SK-N-SH (cell line): Measurements from ENCODE around the gene FZD4.

ENCODE experiments used
- EP300 ChIP-seq, 2 experiments: IDR thresholded peaks; 2 replicates each; pipeline versions ENCODE4 v1.4.0 to v1.6.1; 2012; ENCODE audit warnings: borderline replicate concordance in 1 of 2, low read depth in 1 of 2, low read length in 1 of 2
- EZH2phosphoT487 ChIP-seq: fragments of 200-600 bp; sonication (generic); IDR thresholded peaks from 2 replicates; pipeline ENCODE4 v1.6.1; 2017; ENCODE audit warnings: low read depth, mixed run types, mild to moderate bottlenecking, antibody characterized with exemption, moderate library complexity, borderline replicate concordance
- GABPA ChIP-seq: IDR thresholded peaks from 2 replicates; pipeline ENCODE4 v1.4.0; 2012; ENCODE audit warnings: low read depth, mild to moderate bottlenecking
- MXI1 ChIP-seq: IDR thresholded peaks from 2 replicates; pipeline ENCODE4 v1.6.1; 2012; ENCODE audit warnings: mild to moderate bottlenecking, low read depth, low read length, improper control_type of control experiment
- NFIC ChIP-seq: IDR thresholded peaks from 2 replicates; pipeline ENCODE4 v1.4.0; 2012; ENCODE audit warnings: borderline replicate concordance
- POLR2AphosphoS5 ChIP-seq: IDR thresholded peaks from 2 replicates; pipeline ENCODE4 v1.6.1; 2012; ENCODE audit warnings: low read depth, low read length
- YY1 ChIP-seq: IDR thresholded peaks from 2 replicates; pipeline ENCODE4 v1.4.0; 2012; ENCODE audit warnings: low read depth, mild to moderate bottlenecking
- TF ChIP-seq, protein P1 (sequence below): fragments of 200-600 bp; sonication (generic); IDR thresholded peaks from 2 replicates; pipeline ENCODE4 v1.6.1; 2017; ENCODE audit warnings: antibody characterized with exemption, mild to moderate bottlenecking, moderate library complexity
- TF ChIP-seq, protein P2 (sequence below): fragments of 150-350 bp; IDR thresholded peaks from 2 replicates; pipeline ENCODE4 v1.6.1; 2017; ENCODE audit warnings: antibody characterized with exemption, low read length, low read depth, borderline replicate concordance
- TF ChIP-seq, protein P3 (sequence below): IDR thresholded peaks from 2 replicates; pipeline ENCODE4 v1.4.0; 2012; ENCODE audit warnings: low read depth, borderline replicate concordance
- TF ChIP-seq, protein P4 (sequence below): IDR thresholded peaks from 2 replicates; pipeline ENCODE4 v1.4.0; 2012; ENCODE audit warnings: low read depth

DNA sequence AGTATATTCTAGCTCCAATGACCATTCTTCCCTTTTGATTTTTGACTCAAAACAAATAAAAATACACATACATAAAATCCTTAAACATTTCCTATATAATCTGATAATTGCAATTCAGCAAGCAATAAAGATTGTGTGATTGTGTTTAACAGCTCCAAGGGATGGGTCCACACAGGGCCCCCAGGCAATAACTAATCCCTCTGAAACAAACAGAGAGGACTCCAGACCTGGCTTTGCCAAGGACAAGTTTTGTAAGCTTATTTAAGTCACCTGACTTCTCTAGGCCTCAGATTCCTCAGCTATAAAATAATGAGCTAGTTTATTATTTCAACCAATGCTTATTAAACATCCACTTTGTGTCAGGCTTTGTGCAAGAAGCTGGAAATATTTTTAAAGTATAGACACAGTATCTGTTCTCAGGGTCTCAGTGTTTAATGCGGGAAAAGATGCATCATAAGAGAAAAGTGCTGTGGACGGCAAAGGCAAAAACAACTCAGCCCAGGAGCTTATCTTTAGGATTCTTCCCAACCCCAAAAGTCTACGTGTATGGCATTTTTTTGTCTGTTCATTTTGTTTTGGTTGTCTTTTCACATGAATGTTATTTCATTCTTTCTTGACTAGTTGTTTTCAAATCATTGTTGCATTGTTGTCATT is 20.1 kb downstream of the FZD4 start:
- TF ChIP-seq POLR2AphosphoS5, result no peak
- TF ChIP-seq YY1, result no peak
- TF ChIP-seq, protein P1, sequence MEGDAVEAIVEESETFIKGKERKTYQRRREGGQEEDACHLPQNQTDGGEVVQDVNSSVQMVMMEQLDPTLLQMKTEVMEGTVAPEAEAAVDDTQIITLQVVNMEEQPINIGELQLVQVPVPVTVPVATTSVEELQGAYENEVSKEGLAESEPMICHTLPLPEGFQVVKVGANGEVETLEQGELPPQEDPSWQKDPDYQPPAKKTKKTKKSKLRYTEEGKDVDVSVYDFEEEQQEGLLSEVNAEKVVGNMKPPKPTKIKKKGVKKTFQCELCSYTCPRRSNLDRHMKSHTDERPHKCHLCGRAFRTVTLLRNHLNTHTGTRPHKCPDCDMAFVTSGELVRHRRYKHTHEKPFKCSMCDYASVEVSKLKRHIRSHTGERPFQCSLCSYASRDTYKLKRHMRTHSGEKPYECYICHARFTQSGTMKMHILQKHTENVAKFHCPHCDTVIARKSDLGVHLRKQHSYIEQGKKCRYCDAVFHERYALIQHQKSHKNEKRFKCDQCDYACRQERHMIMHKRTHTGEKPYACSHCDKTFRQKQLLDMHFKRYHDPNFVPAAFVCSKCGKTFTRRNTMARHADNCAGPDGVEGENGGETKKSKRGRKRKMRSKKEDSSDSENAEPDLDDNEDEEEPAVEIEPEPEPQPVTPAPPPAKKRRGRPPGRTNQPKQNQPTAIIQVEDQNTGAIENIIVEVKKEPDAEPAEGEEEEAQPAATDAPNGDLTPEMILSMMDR, result no peak
- TF ChIP-seq, protein P2, sequence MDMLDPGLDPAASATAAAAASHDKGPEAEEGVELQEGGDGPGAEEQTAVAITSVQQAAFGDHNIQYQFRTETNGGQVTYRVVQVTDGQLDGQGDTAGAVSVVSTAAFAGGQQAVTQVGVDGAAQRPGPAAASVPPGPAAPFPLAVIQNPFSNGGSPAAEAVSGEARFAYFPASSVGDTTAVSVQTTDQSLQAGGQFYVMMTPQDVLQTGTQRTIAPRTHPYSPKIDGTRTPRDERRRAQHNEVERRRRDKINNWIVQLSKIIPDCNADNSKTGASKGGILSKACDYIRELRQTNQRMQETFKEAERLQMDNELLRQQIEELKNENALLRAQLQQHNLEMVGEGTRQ, result no peak
- no peak for TF ChIP-seq EP300 (IDR thresholded peaks at IDR 0.05; ENCODE audit: borderline replicate concordance in 1 of 2, low read depth in 1 of 2, low read length in 1 of 2)
- TF ChIP-seq, protein P3, sequence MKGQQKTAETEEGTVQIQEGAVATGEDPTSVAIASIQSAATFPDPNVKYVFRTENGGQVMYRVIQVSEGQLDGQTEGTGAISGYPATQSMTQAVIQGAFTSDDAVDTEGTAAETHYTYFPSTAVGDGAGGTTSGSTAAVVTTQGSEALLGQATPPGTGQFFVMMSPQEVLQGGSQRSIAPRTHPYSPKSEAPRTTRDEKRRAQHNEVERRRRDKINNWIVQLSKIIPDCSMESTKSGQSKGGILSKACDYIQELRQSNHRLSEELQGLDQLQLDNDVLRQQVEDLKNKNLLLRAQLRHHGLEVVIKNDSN, result no peak
- TF ChIP-seq EZH2phosphoT487, result no peak
- TF ChIP-seq MXI1, result no peak
- no peak for TF ChIP-seq NFIC
- TF ChIP-seq, protein P4, sequence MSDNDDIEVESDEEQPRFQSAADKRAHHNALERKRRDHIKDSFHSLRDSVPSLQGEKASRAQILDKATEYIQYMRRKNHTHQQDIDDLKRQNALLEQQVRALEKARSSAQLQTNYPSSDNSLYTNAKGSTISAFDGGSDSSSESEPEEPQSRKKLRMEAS, result no peak
- no peak for TF ChIP-seq GABPA
